ENCODE measurements around the gene SIDT1.

The SIDT1 gene

GRCh38 chr3:113638910-113639309 lies 106.6 kb downstream of the SIDT1 start:
- no peak for DNase-seq

DNA sequence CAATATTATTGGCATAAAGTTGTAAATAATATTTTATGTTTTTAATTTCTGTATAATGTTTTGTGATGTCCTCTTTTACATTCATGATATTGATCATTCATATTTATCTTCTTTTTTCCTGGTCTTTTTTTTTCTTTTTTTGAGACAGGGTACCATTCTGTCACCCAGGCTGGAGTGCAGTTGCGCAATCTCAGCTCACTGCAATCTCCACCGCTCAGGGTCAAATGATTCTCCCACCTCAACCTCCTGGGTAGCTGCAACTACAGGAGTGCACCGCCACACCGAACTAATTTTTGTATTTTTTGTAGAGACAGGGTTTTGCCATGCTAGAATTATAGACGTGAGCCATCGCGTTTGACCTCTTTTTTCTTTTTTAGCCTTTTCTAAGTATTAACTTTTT lies 111.2 kb downstream of the SIDT1 start:
- no peak for DNase-seq

DNA sequence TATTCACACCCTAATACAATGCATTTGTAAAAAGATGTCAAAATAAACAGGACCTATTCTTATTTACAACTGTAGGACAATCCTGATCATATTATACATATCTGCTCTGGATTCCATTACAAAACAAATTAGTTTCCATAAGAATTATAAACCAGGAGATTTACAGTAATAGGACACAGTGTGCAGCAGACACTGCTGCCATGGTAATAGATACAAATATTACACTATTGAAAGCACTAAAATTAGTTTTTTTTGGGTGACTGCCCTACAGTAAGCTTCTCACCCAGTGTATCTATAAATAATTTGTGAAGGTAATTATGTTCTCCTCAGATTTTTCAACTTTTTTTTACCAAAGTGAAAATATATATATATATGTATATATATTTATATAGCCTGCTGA lies 116.2 kb downstream of the SIDT1 start:
- no peak for DNase-seq

DNA sequence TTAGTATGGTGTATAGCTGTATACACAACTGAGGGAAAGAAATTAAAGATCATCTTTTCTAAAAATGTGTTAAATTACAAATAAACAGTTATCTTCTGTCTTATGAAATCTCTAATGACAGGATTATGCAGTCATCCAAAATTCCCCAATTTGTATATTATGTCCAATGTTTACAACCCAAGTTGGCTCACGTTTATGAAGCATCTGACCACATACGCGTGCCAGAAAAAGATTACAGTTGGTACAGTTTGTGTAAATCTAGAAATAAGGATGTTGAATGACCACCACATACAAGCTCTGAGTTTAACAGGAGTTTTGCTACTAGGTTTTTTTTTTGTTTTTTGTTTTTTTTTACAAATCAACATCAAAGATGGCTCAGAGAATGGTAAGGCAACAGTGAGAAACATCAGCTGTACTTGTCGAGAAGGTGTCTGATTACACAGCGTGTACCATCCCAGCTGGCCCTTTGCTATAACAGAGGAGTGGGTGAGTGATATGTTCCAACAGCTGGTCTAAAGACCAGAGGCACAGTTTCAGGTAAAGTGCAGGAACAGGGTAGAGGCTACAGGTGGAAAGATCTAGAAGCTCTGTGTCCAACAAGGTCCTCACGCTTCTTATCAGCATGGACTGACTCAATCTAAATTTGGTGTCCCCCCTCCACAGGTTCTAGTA lies 117.0 kb downstream of the SIDT1 start:
- no peak for DNase-seq

DNA sequence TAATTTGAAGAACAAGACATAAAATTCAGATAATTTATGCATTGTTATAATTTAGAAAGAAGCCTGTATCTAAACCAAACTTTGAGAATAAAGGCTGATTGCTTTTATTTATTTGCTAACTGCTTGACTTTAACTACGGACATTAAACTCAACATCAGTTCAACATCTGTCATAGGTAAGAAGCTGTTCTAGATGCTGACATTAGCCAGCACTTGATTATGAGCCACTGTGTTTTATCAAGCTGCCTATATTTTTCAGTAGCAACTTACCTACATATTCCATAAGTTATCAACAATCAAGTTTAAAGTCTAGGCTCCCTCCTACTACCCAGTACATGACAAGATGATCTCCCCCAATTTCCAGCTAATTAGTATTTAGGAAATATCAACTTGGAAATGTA lies 122.0 kb downstream of the SIDT1 start:
- no peak for DNase-seq

GRCh38 chr3:113654851-113655250 lies 122.5 kb downstream of the SIDT1 start:
- no peak for DNase-seq

GRCh38 chr3:113658107-113658506 lies 125.8 kb downstream of the SIDT1 start:
- DNase-seq = no peak

- no peak for DNase-seq
These were observed 126.8 kb downstream of the SIDT1 start for GRCh38 chr3:113659101-113659541.

DNA sequence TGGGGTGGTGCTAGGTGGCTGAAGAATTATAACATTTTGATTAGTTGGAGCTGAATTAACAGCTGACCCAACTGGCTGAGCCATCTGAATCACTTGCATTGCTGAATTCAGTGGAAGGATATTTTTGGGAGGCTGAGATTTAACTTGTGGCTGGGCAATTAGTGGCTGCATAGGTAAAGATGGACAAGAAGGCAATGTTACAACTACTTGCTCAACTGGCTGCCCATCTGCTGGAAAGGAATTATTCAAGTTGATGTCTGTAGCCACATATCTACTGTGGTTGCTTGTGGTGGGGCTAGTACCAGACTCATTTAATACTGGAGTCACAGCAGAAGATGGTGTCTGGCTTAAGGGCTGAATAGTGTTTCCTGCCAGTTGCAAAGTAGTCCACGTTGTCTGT lies 127.6 kb downstream of the SIDT1 start:
- DNase-seq = no peak

- no peak for DNase-seq
These were observed 128.1 kb downstream of the SIDT1 start for GRCh38 chr3:113660458-113660857.

- DNase-seq = no peak
These were observed 128.5 kb downstream of the SIDT1 start for GRCh38 chr3:113660896-113661295.

DNA sequence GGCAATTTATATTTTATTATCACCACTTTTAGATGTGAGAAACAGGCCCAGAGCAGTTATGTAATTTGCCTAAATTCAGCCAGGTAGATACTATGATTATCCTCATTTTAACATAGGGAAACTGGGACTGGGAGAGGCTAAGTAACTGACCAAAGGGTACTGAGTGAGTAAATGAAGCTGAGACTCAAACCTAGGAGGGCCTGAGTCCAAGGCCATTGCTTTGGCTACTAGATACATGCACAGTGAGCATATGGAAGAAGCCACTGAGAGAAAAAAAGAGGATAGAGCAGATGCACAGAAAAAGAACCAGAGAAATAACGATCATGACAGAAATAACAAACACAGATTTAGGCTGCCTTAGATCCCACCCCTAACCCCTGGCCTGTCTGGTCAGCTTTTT lies 130.5 kb downstream of the SIDT1 start:
- DNase-seq = no peak

- DNase-seq = no peak
These were observed 131.0 kb downstream of the SIDT1 start for GRCh38 chr3:113663324-113663750.

- no peak for DNase-seq
These were observed 131.4 kb downstream of the SIDT1 start for GRCh38 chr3:113663761-113664160.

DNA sequence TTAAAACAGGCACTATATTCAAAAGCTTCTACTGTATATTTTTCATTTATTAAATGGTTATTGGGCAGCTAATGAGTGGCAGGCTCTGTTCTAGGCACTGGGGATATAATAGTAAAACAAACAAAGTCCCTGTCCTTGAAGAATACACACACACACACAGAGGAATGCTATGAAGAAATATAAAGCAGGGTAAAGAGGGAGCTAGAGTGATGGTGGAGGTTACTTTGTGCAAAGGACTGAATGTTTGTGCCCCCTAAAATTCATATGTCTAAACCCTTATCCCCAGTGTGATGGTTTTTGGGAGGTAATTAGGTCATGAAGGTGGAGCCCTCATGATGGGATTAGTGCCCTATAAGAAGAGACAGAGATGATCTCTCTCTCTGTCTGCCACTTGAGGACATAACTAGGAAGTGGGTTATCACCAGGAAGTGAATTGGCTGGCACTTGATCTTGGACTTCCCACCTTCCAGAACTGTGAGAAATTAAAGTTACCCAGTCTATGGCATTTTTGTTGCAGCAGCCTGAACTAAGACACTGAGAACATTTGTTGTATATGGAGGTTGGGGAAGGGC lies 132.3 kb downstream of the SIDT1 start:
- no peak for DNase-seq

GRCh38 chr3:113668015-113668414 lies 135.7 kb downstream of the SIDT1 start:
- DNase-seq = no peak

DNA sequence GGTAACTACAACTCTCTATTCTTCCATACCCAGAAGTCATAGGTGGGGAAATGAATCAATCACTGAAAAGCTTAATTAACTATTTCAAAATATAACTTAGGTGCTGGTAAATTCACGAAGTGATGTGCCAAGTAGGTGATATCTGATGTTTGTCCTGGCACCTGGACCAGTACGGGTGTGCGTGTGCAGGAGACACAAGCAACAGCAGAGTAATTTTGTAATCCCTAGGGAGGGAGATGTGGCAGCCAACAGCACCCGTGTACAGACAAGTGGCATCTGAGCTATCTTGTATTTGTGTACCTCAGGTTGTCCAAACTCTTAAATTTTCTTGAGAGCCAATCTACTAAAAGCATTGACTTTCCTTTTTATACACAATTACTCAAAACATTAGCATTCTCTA lies 141.2 kb downstream of the SIDT1 start:
- DNase-seq = no peak

GRCh38 chr3:113676261-113676660 lies 143.9 kb downstream of the SIDT1 start:
- no peak for DNase-seq

GRCh38 chr3:113677737-113678136 lies 145.4 kb downstream of the SIDT1 start:
- DNase-seq = no peak

GRCh38 chr3:113678773-113679172 lies 146.4 kb downstream of the SIDT1 start:
- DNase-seq = no peak
